ENCODE data around the gene LYG2.
"Not testable (repeated sequence)": the region's sequence is repeated elsewhere in the genome, so short reads cannot be mapped to it uniquely, and the experiment has no call there.

The LYG2 gene

GRCh38 chr2:99255491-99256318 is at the start of gene LYG2:
LYG2 (minus strand) TSS chr2:99255666; CDS start chr2:99254260, 1,406 bp downstream.
- no peak for TF ChIP-seq CTCF (IDR thresholded peaks at IDR 0.05)

- not testable (repeated sequence) for TF ChIP-seq CTCF (IDR thresholded peaks at IDR 0.05)
Observed at GRCh38 chr2:99301097-99301496, 45.6 kb upstream of the LYG2 start, which contains the start of gene LYG1. LYG1 (minus strand) TSS chr2:99301197; CDS start chr2:99295670, 5,527 bp downstream.

GRCh38 chr2:99299580-99299979 is 44.1 kb upstream of the LYG2 start:
- TF ChIP-seq CTCF (IDR thresholded peaks at IDR 0.05): no peak

- TF ChIP-seq CTCF (IDR thresholded peaks at IDR 0.05): no peak
Observed at GRCh38 chr2:99297994-99298393, 42.5 kb upstream of the LYG2 start.

GRCh38 chr2:99285526-99285925 is 30.1 kb upstream of the LYG2 start:
- no peak for TF ChIP-seq CTCF (IDR thresholded peaks at IDR 0.05)

- TF ChIP-seq CTCF (IDR thresholded peaks at IDR 0.05): no peak
Observed at GRCh38 chr2:99279969-99280695, 24.7 kb upstream of the LYG2 start.

GRCh38 chr2:99278793-99279291 is 23.4 kb upstream of the LYG2 start:
- no peak for TF ChIP-seq CTCF (IDR thresholded peaks at IDR 0.05)
